H1 (cell line): ENCODE results near the gene RENBP. TPM values are rescaled to one million over a fixed set of nuclear protein-coding genes. Genes with fewer than 3 reads are reported as not detected.
A peak's percentile ranks its signal among the peaks of the same experiment; 100 is the strongest.

Experiments used
- CTCF ChIA-PET: fragments of 300-600 bp; sonication (Branson Sonifier 250); formaldehyde crosslinking; loops from one replicate; lab custom pipeline; 2021; ENCODE audit not compliant: partially characterized antibody; lab: Charles Lee
- POLR2A ChIA-PET: fragments of 300-600 bp; sonication (Branson Sonifier 250); formaldehyde crosslinking; loops from one replicate; lab custom pipeline; 2021; ENCODE audit warnings: inconsistent platforms; ENCODE audit not compliant: partially characterized antibody; lab: Charles Lee
- DNase-seq, 2 experiments: peaks; one replicate each; pipeline versions ENCODE4 v3.0.0 to v3.0.0-alpha.2; 2010 to 2022; ENCODE audit warnings: low spot score in 2 of 2, low read depth in 1 of 2, mixed read lengths in 1 of 2
- FAIRE-seq: peaks from 2 replicates; lab custom pipeline; 2011; peaks lifted over from hg19 to GRCh38; lab: Jason Lieb, UNC
- H2AFZ ChIP-seq: 2 replicates; pipeline ENCODE4 v1.8.1; 2012; ENCODE audit warnings: low read length, inconsistent platforms
- H2AK5ac ChIP-seq: 2 replicates; pipeline ENCODE4 v1.6.1; 2013; ENCODE audit warnings: low read depth, low read length
- H2BK120ac ChIP-seq: replicated peaks from 2 replicates; pipeline ENCODE3; 2013; ENCODE audit warnings: low read depth, low read length, inconsistent platforms
- H2BK12ac ChIP-seq: 2 replicates; pipeline ENCODE4 v1.6.1; 2013; ENCODE audit warnings: low read depth, low read length
- H2BK15ac ChIP-seq: 2 replicates; pipeline ENCODE4 v1.6.1; 2013; ENCODE audit warnings: low read length
- H2BK20ac ChIP-seq: 2 replicates; pipeline ENCODE4 v1.6.1; 2013; ENCODE audit warnings: low read length
- H2BK5ac ChIP-seq: 2 replicates; pipeline ENCODE4 v1.6.1; 2013; ENCODE audit warnings: low read depth, low read length
- H3K14ac ChIP-seq: 2 replicates; pipeline ENCODE4 v1.6.1; 2013; ENCODE audit warnings: inconsistent platforms; ENCODE audit not compliant: insufficient read length
- H3K18ac ChIP-seq: 2 replicates; pipeline ENCODE4 v1.6.1; 2013; ENCODE audit warnings: low read length; ENCODE audit errors: extremely low read depth
- H3K23ac ChIP-seq: 2 replicates; pipeline ENCODE4 v1.6.1; 2013; ENCODE audit warnings: inconsistent platforms; ENCODE audit not compliant: insufficient read length
- H3K23me2 ChIP-seq: 2 replicates; pipeline ENCODE4 v1.6.1; 2013; ENCODE audit warnings: low read depth, low read length
- H3K27ac ChIP-seq: 2 replicates; pipeline ENCODE4 v1.6.1; 2011; ENCODE audit warnings: low read depth, low read length, inconsistent platforms
- H3K27me3 ChIP-seq, 4 experiments: replicated peaks in 1 of 4; 1 replicate in 1 of 4; 2 replicates in 3 of 4; pipeline versions ENCODE4 v1.6.1 to v1.8.1; 2011 to 2013; ENCODE audit warnings: low read length in 3 of 4, mild to moderate bottlenecking in 3 of 4, inconsistent platforms in 2 of 4, mixed read lengths in 2 of 4, moderate library complexity in 1 of 4; ENCODE audit not compliant: control insufficient read depth in 3 of 4, insufficient read depth in 3 of 4; ENCODE audit errors: extremely low read depth in 1 of 4
- H3K36me3 ChIP-seq, 4 experiments: 2 replicates each; pipeline versions ENCODE4 v1.6.1 to v1.8.1; 2011 to 2013; ENCODE audit warnings: mild to moderate bottlenecking in 4 of 4, low read length in 3 of 4, moderate library complexity in 2 of 4, control low read depth in 1 of 4, inconsistent platforms in 1 of 4; ENCODE audit not compliant: insufficient read depth in 4 of 4, control insufficient read depth in 2 of 4
- H3K4ac ChIP-seq: replicated peaks from 2 replicates; pipeline ENCODE3; 2013; ENCODE audit warnings: low read length, low read depth, mixed read lengths, inconsistent platforms; ENCODE audit not compliant: insufficient read length
- H3K4me1 ChIP-seq, 4 experiments: replicated peaks in 1 of 4; 1 replicate in 1 of 4; 2 replicates in 3 of 4; pipeline versions ENCODE4 v1.6.1 to v1.8.1; 2011 to 2013; ENCODE audit warnings: low read length in 3 of 4, inconsistent platforms in 2 of 4, mixed read lengths in 1 of 4; ENCODE audit not compliant: insufficient read depth in 4 of 4, control insufficient read depth in 3 of 4
- H3K4me2 ChIP-seq, 2 experiments: 2 replicates each; pipeline versions ENCODE4 v1.6.1 to v1.8.1; 2011 to 2013; ENCODE audit warnings: low read depth in 2 of 2, low read length in 2 of 2, control low read depth in 1 of 2, inconsistent platforms in 1 of 2, mild to moderate bottlenecking in 1 of 2; ENCODE audit not compliant: insufficient read depth in 1 of 2
- H3K4me3 ChIP-seq, 4 experiments: fragments of 200-600, 300-600 bp in 1 of 4; sonication (generic), shearing (Covaris generic), sonication (Bioruptor Twin) in 1 of 4; 2 replicates each; pipeline versions ENCODE4 v1.5.1 to v1.8.1; 2011 to 2016; ENCODE audit warnings: low read length in 4 of 4, low read depth in 3 of 4, control low read depth in 2 of 4, inconsistent platforms in 2 of 4, mild to moderate bottlenecking in 2 of 4, mixed read lengths in 1 of 4, moderate library complexity in 1 of 4; ENCODE audit not compliant: insufficient read depth in 2 of 4; ENCODE audit errors: extremely low read depth in 1 of 4
- H3K56ac ChIP-seq: replicated peaks from 2 replicates; pipeline ENCODE3; 2013; ENCODE audit warnings: low read depth, mild to moderate bottlenecking, mixed read lengths, low read length, inconsistent platforms; ENCODE audit not compliant: insufficient read length
- H3K79me1 ChIP-seq: 2 replicates; pipeline ENCODE4 v1.6.1; 2013; ENCODE audit warnings: low read depth, low read length, control low read depth
- H3K79me2 ChIP-seq, 2 experiments: 2 replicates each; pipeline versions ENCODE4 v1.6.1 to v1.8.1; 2012 to 2013; ENCODE audit warnings: low read length in 2 of 2, mild to moderate bottlenecking in 2 of 2, inconsistent platforms in 1 of 2; ENCODE audit not compliant: insufficient read depth in 2 of 2, control insufficient read depth in 1 of 2
- H3K9ac ChIP-seq, 4 experiments: replicated peaks in 1 of 4; 1 replicate in 1 of 4; 2 replicates in 3 of 4; pipeline versions ENCODE4 v1.6.1 to v1.8.1; 2011 to 2013; ENCODE audit warnings: low read depth in 3 of 4, low read length in 3 of 4, control low read depth in 2 of 4, mild to moderate bottlenecking in 2 of 4, moderate library complexity in 2 of 4, inconsistent platforms in 1 of 4; ENCODE audit errors: extremely low read depth in 1 of 4
- H3K9me3 ChIP-seq, 2 experiments: 2 replicates each; pipeline versions ENCODE4 v1.6.1 to v1.8.1; 2012 to 2013; ENCODE audit warnings: mild to moderate bottlenecking in 2 of 2, moderate library complexity in 2 of 2, control low read depth in 1 of 2, inconsistent platforms in 1 of 2, low read depth in 1 of 2, low read length in 1 of 2, mixed read lengths in 1 of 2; ENCODE audit not compliant: insufficient read depth in 2 of 2
- H4K20me1 ChIP-seq, 2 experiments: replicated peaks in 1 of 2; 2 replicates each; pipeline versions ENCODE3 to v1.8.1; 2011 to 2013; ENCODE audit warnings: inconsistent platforms in 2 of 2, low read length in 2 of 2, mild to moderate bottlenecking in 1 of 2; ENCODE audit not compliant: insufficient read depth in 2 of 2, control insufficient read depth in 1 of 2
- H4K5ac ChIP-seq: 2 replicates; pipeline ENCODE4 v1.6.1; 2013; ENCODE audit warnings: low read length, low read depth, mixed read lengths, inconsistent platforms; ENCODE audit not compliant: insufficient read length
- H4K8ac ChIP-seq: 2 replicates; pipeline ENCODE4 v1.8.0; 2013; ENCODE audit warnings: mild to moderate bottlenecking, moderate library complexity, low read length, inconsistent platforms; ENCODE audit not compliant: insufficient read depth; ENCODE audit errors: extremely low read depth
- H4K91ac ChIP-seq: replicated peaks from 2 replicates; pipeline ENCODE3; 2013; ENCODE audit warnings: low read length, mixed read lengths, inconsistent platforms; ENCODE audit not compliant: insufficient read length
- BACH1 ChIP-seq: IDR thresholded peaks from 2 replicates; pipeline ENCODE4 v1.6.1; 2012; ENCODE audit warnings: low read length, improper control_type of control experiment
- BCL11A ChIP-seq, 2 experiments: IDR thresholded peaks; one replicate each; pipeline ENCODE4 v1.6.1; 2011; ENCODE audit warnings: low read depth in 2 of 2, low read length in 2 of 2, mild to moderate bottlenecking in 2 of 2
- KDM5A ChIP-seq: fragments of 200-600 bp; IDR thresholded peaks from 2 replicates; pipeline ENCODE4 v1.7.1; 2012; ENCODE audit warnings: mild to moderate bottlenecking, low read length, inconsistent platforms, mixed read lengths
- SP1 ChIP-seq: IDR thresholded peaks from 2 replicates; pipeline ENCODE4 v1.6.1; 2011; ENCODE audit warnings: low read depth, low read length
- TAF1 ChIP-seq: IDR thresholded peaks from 2 replicates; pipeline ENCODE4 v1.6.1; 2011; ENCODE audit warnings: mild to moderate bottlenecking, low read depth, low read length
- WGBS, 2 experiments: shearing (Covaris generic) in 1 of 2; methylation state at CpG; one replicate each; pipeline versions ENCODE4 v1.1.6 to v1.1.7; 2013 to 2015; ENCODE audit warnings: low lambda C conversion rate in 2 of 2, mixed read lengths in 2 of 2, inconsistent platforms in 1 of 2, low coverage in 1 of 2, missing lambda C conversion rate in 1 of 2; ENCODE audit not compliant: insufficient replicate concordance in 2 of 2, insufficient coverage in 1 of 2, insufficient read length in 1 of 2; ENCODE audit errors: extremely low coverage in 1 of 2, missing lambda C conversion rate in 1 of 2; 5-methylcytosine and 5-hydroxymethylcytosine counted together
- long read RNA-seq, 2 experiments: library from RNA in 1 of 2; library from capped mRNA in 1 of 2; stranded (forward); transcript quantifications; one replicate each; pipeline ENCODE4 v2.0.0, GENCODE V29; 2021; ENCODE audit warnings: inconsistent platforms in 1 of 2
- polyA minus RNA-seq, 3 experiments: library from RNA; depleted of rRNA, polyadenylated mRNA; stranded (reverse); fragments of >200 nt; gene quantifications; 1 replicate in 2 of 3; 2 replicates in 1 of 3; pipeline ENCODE4 v1.2.3, GENCODE V29; 2011
- polyA plus RNA-seq, 7 experiments: library from polyadenylated mRNA; depleted of rRNA in 3 of 7; stranded (reverse) in 5 of 7; unstranded in 2 of 7; fragments of >200 nt in 5 of 7; fragments of 200-250 nt in 2 of 7; gene quantifications; 1 replicate in 5 of 7; 2 replicates in 1 of 7; 4 replicates in 1 of 7; pipeline versions ENCODE4 v1.2.1 to v1.2.3, GENCODE V29; 2011 to 2013; ENCODE audit warnings: missing spikeins in 2 of 7, mixed read lengths in 2 of 7
- total RNA-seq: library from RNA; stranded (reverse); fragmentation: NEBNext Ultra II Directional; extraction: Animal tissue kit (Norgen Biotek cat#: 25700); gene quantifications from 2 replicates; pipeline ENCODE4 v1.2.1, GENCODE V29; 2021
- TF ChIP-seq, protein P1 (sequence below): IDR thresholded peaks from 2 replicates; pipeline ENCODE4 v1.6.1; 2011; ENCODE audit warnings: low read length, improper control_type of control experiment

RENBP gene
- total RNA-seq (11.9 and 12.4 TPM in 2 replicates), polyA plus RNA-seq (2011; rRNA removed) (21.8 and 26.5 TPM in 2 replicates), polyA minus RNA-seq (2011; rRNA and poly(A)+ RNA removed) (5.5 and 9.2 TPM in 2 replicates)
- 27.0 TPM for polyA plus RNA-seq (2011; cell fraction: cytosol; rRNA removed)
- polyA plus RNA-seq (2011; cell fraction: nucleus; rRNA removed) = 34.6 TPM
- polyA plus RNA-seq (2012, experiment 1 of 2) = 10.0 to 21.2 TPM (median 17.8 TPM) in 4 replicates
- 7.8 TPM for polyA plus RNA-seq (2012, experiment 2 of 2)
- polyA plus RNA-seq (2013, experiment 1 of 2) = 6.4 TPM
- 4.9 TPM for polyA plus RNA-seq (2013, experiment 2 of 2)
- 4.0 TPM for polyA minus RNA-seq (2011; cell fraction: cytosol; rRNA and poly(A)+ RNA removed)
- 6.6 TPM for polyA minus RNA-seq (2011; cell fraction: nucleus; rRNA and poly(A)+ RNA removed)
- long read RNA-seq, experiment 1, partial matches to known transcripts = 9 of 9 reads
- long read RNA-seq, experiment 1, other reads (novel, unspliced or antisense) = 0 of 9 reads
- long read RNA-seq, experiment 2 = 0 reads

GRCh38 chrX:153944140-153944799 is at the start of gene RENBP:
TSS of gene RENBP (minus strand) at chrX:153944643. CDS start at chrX:153944610, 33 bp downstream.
- TF ChIP-seq, protein P1, sequence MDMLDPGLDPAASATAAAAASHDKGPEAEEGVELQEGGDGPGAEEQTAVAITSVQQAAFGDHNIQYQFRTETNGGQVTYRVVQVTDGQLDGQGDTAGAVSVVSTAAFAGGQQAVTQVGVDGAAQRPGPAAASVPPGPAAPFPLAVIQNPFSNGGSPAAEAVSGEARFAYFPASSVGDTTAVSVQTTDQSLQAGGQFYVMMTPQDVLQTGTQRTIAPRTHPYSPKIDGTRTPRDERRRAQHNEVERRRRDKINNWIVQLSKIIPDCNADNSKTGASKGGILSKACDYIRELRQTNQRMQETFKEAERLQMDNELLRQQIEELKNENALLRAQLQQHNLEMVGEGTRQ = peak; percentile 49; the same call in 1 of the 2 replicates
- TF ChIP-seq TAF1 (no peak), SP1 (no peak), KDM5A (no peak), BCL11A (IDR thresholded peaks at IDR 0.05; ENCODE audit: low read depth in 2 of 2, low read length in 2 of 2) (no peak), BACH1 (no peak)
- 0% methylated on average over 2 of the region's 31 CpGs; no CpG with 5 or more reads in 1 of the 2 experiments for WGBS, 2 experiments
- H2BK5ac ChIP-seq = 0 out of 2 replicates have a peak within 1 kb of the TSS, but pooled peaks have one; percentile 52
- H2BK15ac ChIP-seq = peak within 1 kb of the TSS; percentile 72; the same call in 1 of the 2 replicates
- H3K23me2 ChIP-seq = no peaks in the 10 kb centered on the region
- FAIRE-seq = no peak
- POLR2A ChIA-PET = interaction anchor here (0.7 to 18.9 kb wide), 7 partner anchors 10 to 116 kb away, joined by 3 to 231 read pairs (median 3); partner anchors contain the start of genes ARHGAP4, HCFC1 and NAA10
- H3K36me3 ChIP-seq = peaks cover 0 to 3% (median under 1%) of the 10 kb centered on the region in 4 experiments; a peak in 1 of 8 replicates
- no peak within 1 kb of the TSS; the same call in 1 of the 2 replicates for H4K8ac ChIP-seq
- peak within 1 kb of the TSS in 2 of 4 experiments; percentile 21 to 51; a peak in 3 of 8 replicates for H3K4me3 ChIP-seq
- H4K5ac ChIP-seq = no peak within 1 kb of the TSS
- H3K79me1 ChIP-seq = no peaks in the 10 kb centered on the region
- peak within 1 kb of the TSS; percentile 82; the same call in 1 of the 2 replicates for H2AK5ac ChIP-seq
- H4K91ac ChIP-seq = peak within 1 kb of the TSS; percentile 40
- H3K9me3 ChIP-seq = no peaks in the 10 kb centered on the region
- no peak within 1 kb of the TSS for H2BK20ac ChIP-seq
- H3K27me3 ChIP-seq = no peaks in the 10 kb centered on the region
- no peak within 1 kb of the TSS for H2AFZ ChIP-seq
- CTCF ChIA-PET = interaction anchor here (0.9 to 11.1 kb wide), 3 partner anchors 9 to 22 kb away, joined by 3 to 272 read pairs (median 102); partner anchors contain the start of genes ARHGAP4, HCFC1 and NAA10
- no peaks in the 10 kb centered on the region for H3K79me2 ChIP-seq
- peaks cover 0 to 1% of the 10 kb centered on the region in 2 experiments for H4K20me1 ChIP-seq
- H3K4me2 ChIP-seq = peak within 1 kb of the TSS; percentile 51 to 57
- H3K23ac ChIP-seq = no peak within 1 kb of the TSS
- peaks cover 4 to 16% (median 7%) of the 10 kb centered on the region in 4 experiments; a peak in 6 of 7 replicates for H3K4me1 ChIP-seq
- no peak within 1 kb of the TSS for H3K14ac ChIP-seq
- peak within 1 kb of the TSS; percentile 50; the same call in 1 of the 2 replicates for H2BK12ac ChIP-seq
- H3K27ac ChIP-seq = no peak within 1 kb of the TSS; the same call in 1 of the 2 replicates
- H3K18ac ChIP-seq = no peak within 1 kb of the TSS; the same call in 1 of the 2 replicates
- no peak for DNase-seq
- peak within 1 kb of the TSS in 1 of 4 experiments; percentile 37; a peak in 1 of 7 replicates for H3K9ac ChIP-seq
- no peak within 1 kb of the TSS for H2BK120ac ChIP-seq
- no peak within 1 kb of the TSS for H3K56ac ChIP-seq
- H3K4ac ChIP-seq = peak within 1 kb of the TSS; percentile 53
